GM21723 (cell line): ENCODE measurements around the gene GOLGA1.
"Not testable (repeated sequence)": the region's sequence is repeated elsewhere in the genome, so short reads cannot be mapped to it uniquely, and the experiment has no call there.

Experiments used
- ATAC-seq: cut with Tn5 transposase; IDR thresholded peaks from one replicate; pipeline ENCODE4 v1.9.1; 2021; ENCODE audit warnings: mild to moderate bottlenecking, moderate library complexity; ENCODE audit not compliant: unreplicated experiment

The GOLGA1 gene

DNA sequence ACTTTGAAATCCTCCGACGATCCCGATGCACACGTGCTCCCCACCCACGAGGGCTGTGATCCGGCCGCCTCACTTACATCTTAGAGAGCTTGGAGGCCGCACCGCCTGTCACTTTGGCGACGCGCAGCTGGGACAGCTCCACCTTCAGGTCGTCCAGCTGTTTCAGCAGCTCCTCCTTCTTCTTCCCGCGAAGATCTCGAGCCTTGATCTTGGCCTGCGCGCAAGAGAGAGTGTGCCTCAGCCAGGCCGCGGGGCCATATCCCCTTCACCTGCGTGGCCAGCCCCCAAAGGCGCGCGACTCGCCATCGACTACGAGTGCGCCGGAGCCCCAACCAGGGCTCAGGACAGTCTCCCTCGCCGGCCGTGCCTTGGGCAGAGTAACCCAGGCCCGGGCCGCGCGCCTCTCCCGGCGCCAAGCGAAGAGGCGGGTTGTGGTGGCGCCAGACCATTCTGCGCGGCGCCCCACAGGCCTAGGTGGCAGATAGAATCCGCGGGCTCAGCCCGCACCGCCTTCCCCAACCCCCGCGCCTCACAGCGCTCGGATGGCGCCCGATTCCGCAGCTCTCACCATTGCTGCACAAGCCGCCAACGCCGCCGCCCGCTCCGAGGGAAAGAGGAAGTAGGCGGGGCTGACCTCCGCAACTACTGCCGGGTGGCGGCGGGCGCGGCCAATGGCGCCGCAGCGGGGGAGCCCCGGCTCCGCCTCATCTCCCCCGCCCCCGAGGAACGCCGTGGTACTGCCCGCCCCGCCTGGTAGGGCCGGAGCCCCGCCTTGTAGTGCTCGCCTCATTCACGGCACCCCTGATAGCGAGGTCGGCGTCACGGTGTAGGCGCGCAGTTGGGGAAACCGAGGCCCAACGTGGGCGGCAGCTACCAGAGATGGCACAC, 79.3 kb downstream of the GOLGA1 start, which contains the start of the genes ARPC5L and RPL35:
ARPC5L (plus strand) TSS at position 789 of the 888 bp plus-strand sequence. CDS start 7,161 bp downstream, outside the sequence.
RPL35 (minus strand) TSS at position 616 of the 888 bp plus-strand sequence; CDS start at position 571, 45 bp downstream.
- peak; percentile 84 for ATAC-seq

- no peak for ATAC-seq
Measured at GRCh38 chr9:124860582-124861341, 80.1 kb downstream of the GOLGA1 start.

GRCh38 chr9:124859803-124860581, 80.9 kb downstream of the GOLGA1 start:
- ATAC-seq: no peak

- no peak for ATAC-seq
Measured at GRCh38 chr9:124858330-124859046, 82.4 kb downstream of the GOLGA1 start.

- no peak for ATAC-seq
Measured at GRCh38 chr9:124857533-124858162, 83.2 kb downstream of the GOLGA1 start.

DNA sequence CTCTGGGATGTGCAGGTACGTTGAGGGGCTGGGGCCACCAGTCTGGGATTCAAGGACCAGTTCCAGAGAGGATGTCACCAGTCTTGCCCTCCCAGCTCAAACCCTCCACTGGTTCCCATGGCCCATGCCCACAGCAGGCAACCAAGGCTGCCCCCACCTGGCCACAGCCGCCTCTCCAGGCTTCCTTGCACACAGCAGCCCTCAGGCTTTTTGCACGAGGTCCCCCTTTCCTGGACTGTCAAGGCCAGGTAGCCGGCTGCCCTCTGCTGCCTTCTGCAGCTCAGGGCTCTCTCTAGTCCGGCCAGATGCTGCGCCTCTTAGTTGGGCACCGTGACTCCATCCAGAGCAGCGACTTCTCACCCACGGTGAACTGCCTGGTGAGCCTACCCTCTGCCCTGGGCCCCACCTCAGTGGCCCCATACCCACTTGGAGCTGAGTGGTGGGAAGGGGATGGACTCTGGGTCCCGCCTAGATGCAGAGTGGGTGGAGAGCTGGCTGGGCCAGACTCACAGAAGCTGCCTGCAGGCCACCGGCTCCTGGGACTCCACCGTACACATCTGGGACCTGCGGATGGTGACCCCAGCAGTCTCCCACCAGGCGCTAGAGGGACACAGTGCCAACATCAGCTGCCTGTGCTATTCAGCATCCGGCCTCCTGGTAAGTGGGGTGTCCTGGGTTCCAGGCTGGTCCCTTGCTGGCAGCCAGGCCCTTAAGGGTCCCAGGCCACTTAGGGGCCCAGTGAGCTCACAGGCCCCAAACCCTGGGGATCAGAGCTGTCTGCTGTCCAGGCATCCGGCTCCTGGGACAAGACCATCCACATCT, 84.7 kb downstream of the GOLGA1 start:
- no peak for ATAC-seq

- no peak for ATAC-seq
Measured at GRCh38 chr9:124855566-124855943, 85.3 kb downstream of the GOLGA1 start.

GRCh38 chr9:124854822-124855221, 86.1 kb downstream of the GOLGA1 start:
- ATAC-seq: no peak

- ATAC-seq: no peak
Measured at GRCh38 chr9:124854161-124854560, 86.7 kb downstream of the GOLGA1 start.

GRCh38 chr9:124853605-124854143, 87.2 kb downstream of the GOLGA1 start:
- no peak for ATAC-seq

GRCh38 chr9:124852829-124853531, 87.9 kb downstream of the GOLGA1 start, which contains the start of gene WDR38:
TSS of gene WDR38 (plus strand) at chr9:124853460. CDS start at chr9:124853532, 72 bp downstream.
- peak; percentile 74 for ATAC-seq

DNA sequence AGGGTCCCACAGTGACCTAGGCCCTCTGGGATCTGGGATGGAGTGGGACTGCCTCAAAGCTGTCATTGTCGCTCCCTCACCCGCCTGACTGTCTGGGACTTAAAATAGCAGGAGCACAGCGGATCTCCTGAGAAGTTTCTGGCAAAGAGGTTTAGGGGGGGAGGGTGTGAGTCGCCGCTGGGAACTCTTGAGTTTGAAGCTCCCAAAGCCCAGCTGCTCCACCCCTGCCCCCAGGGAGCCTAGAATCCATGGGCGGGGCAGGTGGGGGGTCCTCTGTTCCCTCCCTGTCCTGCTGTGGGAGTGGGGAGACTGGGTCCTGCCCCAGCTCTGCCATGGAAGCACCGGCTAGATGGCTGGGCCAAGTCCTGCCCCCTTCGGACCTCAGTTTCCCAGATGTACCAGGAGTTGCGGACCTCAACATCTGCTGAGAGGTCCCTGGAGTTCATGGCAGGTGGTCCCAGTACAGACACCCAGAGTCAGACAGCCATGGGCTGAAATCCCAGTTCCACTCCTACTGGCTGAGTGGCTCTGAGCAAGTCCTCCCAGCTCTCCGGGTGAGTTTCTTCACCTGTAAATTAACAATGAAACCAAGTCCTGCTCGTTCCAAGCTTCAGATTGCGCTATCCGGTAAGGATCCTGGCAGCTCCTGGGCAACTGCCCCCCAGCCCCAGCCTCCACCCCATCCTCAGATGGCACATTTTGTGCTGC, 88.6 kb downstream of the GOLGA1 start:
- no peak for ATAC-seq

GRCh38 chr9:124849801-124850200, 91.1 kb downstream of the GOLGA1 start:
- ATAC-seq: no peak

DNA sequence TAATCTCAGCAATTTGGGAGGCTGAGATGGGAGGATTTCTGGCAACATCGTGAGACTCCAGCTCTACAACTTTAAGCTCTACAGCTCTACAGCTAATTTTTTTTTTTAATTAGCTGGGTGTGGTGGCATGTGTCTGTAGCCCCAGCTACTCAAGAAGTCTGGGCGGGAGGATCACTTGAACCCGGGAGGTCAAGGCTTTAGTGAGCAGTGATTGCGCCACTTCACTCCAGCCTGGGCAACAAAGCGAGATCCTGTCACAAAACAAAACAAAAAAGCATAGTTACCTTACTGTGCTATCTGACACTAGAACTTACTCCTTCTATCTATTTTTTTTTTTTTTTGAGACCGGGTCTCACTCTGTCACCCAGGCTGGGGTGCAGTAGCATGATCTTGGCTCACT, 93.9 kb downstream of the GOLGA1 start:
- no peak for ATAC-seq

- not testable (repeated sequence) for ATAC-seq
Measured at GRCh38 chr9:124846467-124846866, 94.4 kb downstream of the GOLGA1 start.

GRCh38 chr9:124844291-124844690, 96.6 kb downstream of the GOLGA1 start:
- ATAC-seq: no peak

GRCh38 chr9:124843456-124844034, 97.3 kb downstream of the GOLGA1 start:
- ATAC-seq: no peak
